Muscle of leg (tissue), 11 donors: ENCODE measurements around the gene FTCDNL1. TPM values are rescaled to one million over a fixed set of nuclear protein-coding genes. Genes with fewer than 3 reads are reported as not detected.

Source experiments
- DNase-seq: peaks from one replicate; pipeline ENCODE4 v3.0.0; 2013
- H3K27ac ChIP-seq: one replicate; pipeline ENCODE4 v1.5.1; 2013; ENCODE audit warnings: mild to moderate bottlenecking, low read length, control low read depth
- H3K27me3 ChIP-seq: one replicate; pipeline ENCODE4 v1.6.1; 2013; ENCODE audit warnings: low read length; ENCODE audit not compliant: control insufficient read depth, insufficient read depth
- H3K36me3 ChIP-seq: one replicate; pipeline ENCODE4 v1.6.1; 2013; ENCODE audit warnings: low read length; ENCODE audit not compliant: control insufficient read depth, insufficient read depth
- H3K4me1 ChIP-seq: one replicate; pipeline ENCODE4 v1.6.1; 2013; ENCODE audit warnings: low read length; ENCODE audit not compliant: control insufficient read depth, insufficient read depth
- H3K4me3 ChIP-seq: one replicate; pipeline ENCODE4 v1.5.1; 2013; ENCODE audit warnings: low read length, control low read depth
- H3K9me3 ChIP-seq: replicated peaks from 2 replicates; pipeline ENCODE4 v1.6.1; 2013; ENCODE audit warnings: low read depth, low read length; ENCODE audit not compliant: control insufficient read depth
- WGBS: methylation state at CpG from one replicate; pipeline ENCODE4 v1.1.5; 2013; ENCODE audit warnings: missing lambda C conversion rate; ENCODE audit not compliant: insufficient coverage; 5-methylcytosine and 5-hydroxymethylcytosine counted together
- polyA plus RNA-seq, 8 donors: library from polyadenylated mRNA; unstranded; fragments of 120-200 nt; gene quantifications; one replicate each; pipeline versions ENCODE4 v1.2.1 to v1.2.3, GENCODE V29; 2013; ENCODE audit warnings: inconsistent platforms in 1 of 8, low replicate concordance in 1 of 8; ENCODE audit not compliant: insufficient read length in 8 of 8, insufficient read depth in 1 of 8
- total RNA-seq: library from RNA; stranded (reverse); fragments of 120-200 nt; gene quantifications from one replicate; pipeline ENCODE4 v1.2.4, GENCODE V29; 2013

Gene FTCDNL1
- total and polyA plus RNA-seq, 9 donors, result 1.4 to 4.4 (median 1.9) TPM

DNA sequence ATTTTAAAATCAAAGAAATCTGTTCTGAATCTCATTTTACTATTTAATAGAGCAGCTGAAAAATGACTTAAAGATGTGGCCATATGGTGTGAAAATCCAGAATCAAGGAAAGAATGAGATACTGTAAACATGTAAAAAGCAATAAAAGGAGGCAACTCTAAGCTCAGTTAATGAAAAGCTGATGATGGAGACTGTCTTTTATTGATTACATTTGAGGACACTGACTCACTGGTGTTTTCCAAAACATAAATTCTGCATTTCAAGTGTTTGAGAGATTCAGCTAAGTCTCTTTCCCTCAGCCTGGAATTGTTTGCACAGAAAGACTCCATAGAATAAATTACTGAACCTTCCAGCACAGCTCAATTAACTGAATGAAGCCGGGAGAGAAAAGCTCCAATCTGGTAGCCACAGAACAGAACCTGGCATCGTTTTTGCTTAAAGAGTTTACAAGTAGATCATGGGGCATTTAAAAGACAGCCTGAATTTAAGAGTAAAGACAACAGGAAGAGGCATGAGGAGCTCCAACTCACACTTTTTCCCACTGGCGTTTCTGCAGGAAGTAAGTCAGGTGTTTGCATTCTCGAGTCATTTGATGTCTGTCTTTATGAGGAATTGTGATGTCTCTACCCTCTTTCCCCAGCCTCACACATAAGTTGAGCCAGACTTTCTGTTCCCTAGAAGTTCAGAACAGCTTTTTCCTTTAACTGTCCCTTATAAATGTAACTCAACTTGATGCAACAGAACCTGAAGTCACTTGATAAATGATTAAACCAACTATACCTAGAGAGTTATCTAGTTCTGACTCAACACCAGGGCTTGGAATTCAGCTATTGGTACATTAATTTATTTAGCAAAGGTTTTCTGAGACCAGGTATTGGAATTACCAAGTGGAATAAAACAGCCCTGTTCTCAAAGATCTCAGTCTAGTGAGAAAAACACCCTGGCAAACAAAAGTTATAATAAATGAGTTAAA lies 53.3 kb downstream of the FTCDNL1 start:
- WGBS, result 20% methylated on average over 1 of the region's 4 CpGs
- no peaks in the 10 kb centered on the region for H3K36me3 ChIP-seq
- no peak for DNase-seq
- H3K4me1 ChIP-seq, result peaks cover 14% of the 10 kb centered on the region
- no peaks in the 10 kb centered on the region for H3K9me3 ChIP-seq
- H3K4me3 ChIP-seq, result no peak overlapping the region
- no peak overlapping the region for H3K27ac ChIP-seq
- no peaks in the 10 kb centered on the region for H3K27me3 ChIP-seq

DNA sequence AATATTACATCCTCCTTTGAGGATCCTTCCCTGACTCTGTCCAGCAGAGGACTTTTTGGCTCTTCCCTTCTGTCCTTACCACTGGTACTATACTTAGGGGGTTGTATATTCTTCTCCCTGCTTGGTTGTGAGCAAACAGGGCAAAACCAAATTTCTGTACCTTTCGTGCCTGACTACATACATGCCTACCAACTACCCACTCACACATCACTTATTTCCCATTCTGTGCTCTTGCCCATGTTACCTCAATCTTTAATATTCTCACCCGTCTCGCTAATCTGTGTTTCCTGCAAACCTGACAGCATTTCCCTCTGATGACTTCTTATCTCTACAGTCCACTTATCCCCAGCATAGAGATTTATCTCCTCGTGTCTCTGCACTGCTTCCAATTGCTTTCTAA lies 58.6 kb downstream of the FTCDNL1 start:
- Histone ChIP-seq H3K27ac (no peak overlapping the region), H3K9me3 (no peaks in the 10 kb centered on the region), H3K36me3 (no peaks in the 10 kb centered on the region), H3K27me3 (no peaks in the 10 kb centered on the region), H3K4me1 (no peaks in the 10 kb centered on the region), H3K4me3 (no peak overlapping the region)
- no peak for DNase-seq
- WGBS, result 69% methylated on average over 4 of the region's 4 CpGs

DNA sequence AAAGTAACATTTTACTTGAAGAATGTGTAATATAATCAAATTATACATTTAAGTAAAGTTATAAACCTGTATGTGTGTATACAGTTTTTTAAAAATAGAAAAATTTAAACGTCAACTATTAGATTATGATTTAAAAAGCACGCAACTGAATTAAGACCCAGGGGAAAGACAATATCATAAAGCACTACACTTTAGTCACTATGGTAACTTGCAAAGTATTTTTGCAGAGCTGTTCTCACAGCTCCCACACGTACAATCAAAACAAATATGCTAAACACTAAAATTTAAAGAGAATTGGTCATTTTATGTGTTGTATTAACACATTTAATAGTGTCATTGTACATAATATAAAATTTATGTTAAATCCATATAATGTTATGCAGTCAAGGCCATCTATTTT lies 59.7 kb downstream of the FTCDNL1 start:
- H3K9me3 ChIP-seq, result no peaks in the 10 kb centered on the region
- peak; percentile 87 for DNase-seq
- H3K36me3 ChIP-seq, result no peaks in the 10 kb centered on the region
- no peaks in the 10 kb centered on the region for H3K27me3 ChIP-seq
- no peaks in the 10 kb centered on the region for H3K4me1 ChIP-seq
- no CpG with 5 or more reads among the region's 3 CpGs for WGBS
- H3K27ac ChIP-seq, result no peak overlapping the region
- H3K4me3 ChIP-seq, result no peak overlapping the region

DNA sequence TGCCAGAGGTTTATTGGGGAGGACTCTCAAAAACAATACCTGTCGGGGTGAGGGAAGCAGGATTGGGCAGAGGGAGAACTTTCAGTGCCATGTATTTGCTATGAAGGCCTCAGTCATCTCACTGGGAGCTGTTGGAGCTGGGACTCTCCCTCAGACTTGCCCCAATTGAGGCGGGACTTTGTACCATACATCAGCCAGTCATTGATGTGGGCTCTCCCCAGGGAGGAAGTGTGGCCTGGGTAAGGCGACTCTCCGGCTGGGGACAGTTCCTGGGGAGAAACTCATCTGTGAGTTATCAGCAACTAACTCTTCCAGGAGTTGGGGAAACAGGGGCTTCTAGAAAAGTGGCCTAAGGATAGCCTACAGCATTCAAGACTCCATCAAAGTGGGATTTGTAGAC lies 66.5 kb downstream of the FTCDNL1 start:
- no peaks in the 10 kb centered on the region for H3K9me3 ChIP-seq
- H3K4me1 ChIP-seq, result no peaks in the 10 kb centered on the region
- no peaks in the 10 kb centered on the region for H3K36me3 ChIP-seq
- no peak for DNase-seq
- H3K27ac ChIP-seq, result no peak overlapping the region
- H3K4me3 ChIP-seq, result no peak overlapping the region
- WGBS, result 100% methylated on average over 1 of the region's 4 CpGs
- H3K27me3 ChIP-seq, result no peaks in the 10 kb centered on the region

DNA sequence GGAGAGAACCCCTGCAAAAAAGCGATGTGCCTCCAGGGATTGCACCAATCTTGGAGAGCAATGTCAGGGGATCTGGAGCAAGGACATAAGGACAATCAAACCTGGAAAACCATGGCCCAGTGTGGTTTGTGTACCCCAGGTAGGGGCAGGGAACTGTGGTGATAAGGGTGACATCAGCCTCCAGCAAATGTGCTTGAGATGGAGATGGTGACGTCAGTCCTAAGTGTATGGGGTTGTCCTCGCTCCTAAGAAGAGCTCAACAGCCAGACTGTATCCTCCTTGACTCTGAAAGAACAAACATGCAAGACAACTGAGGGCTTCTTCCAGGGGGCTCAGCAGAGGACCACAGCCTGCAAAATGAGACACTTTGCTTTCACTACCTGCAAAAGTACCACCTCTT lies 71.4 kb downstream of the FTCDNL1 start:
- H3K36me3 ChIP-seq, result no peaks in the 10 kb centered on the region
- H3K4me1 ChIP-seq, result no peaks in the 10 kb centered on the region
- DNase-seq, result no peak
- no peak overlapping the region for H3K4me3 ChIP-seq
- no peak overlapping the region for H3K27ac ChIP-seq
- no peaks in the 10 kb centered on the region for H3K27me3 ChIP-seq
- H3K9me3 ChIP-seq, result no peaks in the 10 kb centered on the region
- WGBS, result 100% methylated on average over 1 of the region's 3 CpGs

DNA sequence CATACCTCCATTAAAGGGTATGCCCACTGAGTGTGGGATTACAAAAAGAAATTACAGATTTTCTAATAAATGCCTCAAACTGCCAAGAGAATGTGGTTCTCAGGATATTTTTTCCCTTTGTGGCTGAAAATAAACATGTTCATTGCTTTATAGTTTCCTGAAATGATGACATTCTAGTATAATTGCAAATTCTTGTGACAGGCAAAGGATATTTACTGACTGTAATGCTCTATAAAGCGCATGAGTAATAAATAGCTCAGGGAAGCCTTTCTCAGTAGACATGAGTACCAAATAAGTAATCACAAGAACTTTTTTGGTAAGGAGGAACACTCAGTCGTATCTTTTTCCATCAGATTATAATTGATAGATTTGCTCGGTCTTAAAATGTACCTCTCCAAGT lies 72.3 kb downstream of the FTCDNL1 start:
- Histone ChIP-seq H3K4me1 (no peaks in the 10 kb centered on the region), H3K4me3 (no peak overlapping the region), H3K36me3 (no peaks in the 10 kb centered on the region), H3K27me3 (no peaks in the 10 kb centered on the region), H3K9me3 (no peaks in the 10 kb centered on the region), H3K27ac (no peak overlapping the region)
- WGBS, result no CpG with 5 or more reads among the region's 3 CpGs
- DNase-seq, result no peak

DNA sequence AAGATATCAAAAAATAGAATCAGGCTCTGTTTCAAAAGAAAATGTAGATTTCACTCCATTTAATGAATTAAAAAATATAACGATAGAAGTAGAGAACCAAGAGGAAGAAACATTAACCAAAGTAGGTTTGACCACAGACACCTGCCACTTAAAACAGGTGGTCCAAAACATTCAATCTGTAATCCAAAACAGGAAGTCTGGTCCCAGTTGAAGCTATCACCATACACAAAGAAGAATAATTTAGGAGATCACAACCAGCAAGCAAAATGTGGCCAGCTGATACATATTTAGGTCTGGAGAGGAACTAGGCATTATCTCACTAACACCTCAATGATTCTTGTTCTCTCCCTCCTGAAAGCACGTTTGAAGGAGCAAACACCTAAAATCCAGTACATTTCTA lies 73.1 kb downstream of the FTCDNL1 start:
- DNase-seq, result no peak
- Histone ChIP-seq H3K4me1 (no peaks in the 10 kb centered on the region), H3K27ac (no peak overlapping the region), H3K27me3 (no peaks in the 10 kb centered on the region), H3K36me3 (no peaks in the 10 kb centered on the region), H3K4me3 (no peak overlapping the region), H3K9me3 (no peaks in the 10 kb centered on the region)
- WGBS, result no CpG with 5 or more reads among the region's 2 CpGs

DNA sequence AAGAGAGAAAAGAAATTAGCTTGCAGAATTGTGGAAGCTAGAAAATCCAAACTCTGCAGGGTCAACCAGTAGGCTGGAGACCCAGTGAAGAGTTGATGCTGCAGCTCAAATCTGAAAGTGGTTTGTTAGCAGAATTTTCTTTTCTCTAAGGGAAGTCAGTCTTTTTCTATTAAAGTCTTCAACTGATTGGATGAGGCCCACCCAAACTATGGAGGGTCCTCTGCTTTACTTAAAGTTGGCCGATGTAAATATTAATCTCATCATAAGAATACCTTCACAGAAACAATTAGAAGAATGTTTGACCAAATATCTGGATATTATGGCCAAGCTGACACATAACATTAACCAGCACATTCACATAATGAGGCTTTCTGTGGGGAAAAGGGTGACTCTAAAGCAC lies 73.7 kb downstream of the FTCDNL1 start:
- H3K36me3 ChIP-seq, result no peaks in the 10 kb centered on the region
- DNase-seq, result no peak
- H3K27ac ChIP-seq, result no peak overlapping the region
- H3K4me3 ChIP-seq, result no peak overlapping the region
- H3K27me3 ChIP-seq, result no peaks in the 10 kb centered on the region
- WGBS, result no CpG with 5 or more reads among the region's 1 CpG
- no peaks in the 10 kb centered on the region for H3K9me3 ChIP-seq
- H3K4me1 ChIP-seq, result no peaks in the 10 kb centered on the region

DNA sequence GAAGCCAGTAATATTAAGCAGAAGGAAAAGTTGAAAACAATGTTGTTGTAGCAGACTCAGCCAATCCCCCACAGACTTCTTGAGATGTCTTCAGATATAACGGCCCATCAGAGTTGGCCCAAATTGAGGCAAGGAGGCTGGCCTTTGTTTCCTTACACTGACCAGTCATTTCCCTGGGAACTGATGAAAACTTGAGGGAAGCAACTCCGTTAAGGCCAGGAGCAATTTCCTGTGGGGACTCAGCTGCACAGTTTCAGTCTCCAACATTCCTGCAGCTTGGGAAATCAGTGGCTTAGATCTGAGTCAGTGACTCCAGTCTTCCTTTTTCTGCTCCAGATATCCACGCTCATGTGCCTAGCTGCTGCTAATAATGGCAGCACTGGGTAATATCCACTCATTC lies 75.7 kb downstream of the FTCDNL1 start:
- Histone ChIP-seq H3K27ac (peak overlapping the region; percentile 15), H3K4me1 (no peaks in the 10 kb centered on the region), H3K9me3 (no peaks in the 10 kb centered on the region), H3K27me3 (no peaks in the 10 kb centered on the region), H3K4me3 (no peak overlapping the region), H3K36me3 (no peaks in the 10 kb centered on the region)
- peak; percentile 88 for DNase-seq
- 25% methylated on average over 2 of the region's 3 CpGs for WGBS

DNA sequence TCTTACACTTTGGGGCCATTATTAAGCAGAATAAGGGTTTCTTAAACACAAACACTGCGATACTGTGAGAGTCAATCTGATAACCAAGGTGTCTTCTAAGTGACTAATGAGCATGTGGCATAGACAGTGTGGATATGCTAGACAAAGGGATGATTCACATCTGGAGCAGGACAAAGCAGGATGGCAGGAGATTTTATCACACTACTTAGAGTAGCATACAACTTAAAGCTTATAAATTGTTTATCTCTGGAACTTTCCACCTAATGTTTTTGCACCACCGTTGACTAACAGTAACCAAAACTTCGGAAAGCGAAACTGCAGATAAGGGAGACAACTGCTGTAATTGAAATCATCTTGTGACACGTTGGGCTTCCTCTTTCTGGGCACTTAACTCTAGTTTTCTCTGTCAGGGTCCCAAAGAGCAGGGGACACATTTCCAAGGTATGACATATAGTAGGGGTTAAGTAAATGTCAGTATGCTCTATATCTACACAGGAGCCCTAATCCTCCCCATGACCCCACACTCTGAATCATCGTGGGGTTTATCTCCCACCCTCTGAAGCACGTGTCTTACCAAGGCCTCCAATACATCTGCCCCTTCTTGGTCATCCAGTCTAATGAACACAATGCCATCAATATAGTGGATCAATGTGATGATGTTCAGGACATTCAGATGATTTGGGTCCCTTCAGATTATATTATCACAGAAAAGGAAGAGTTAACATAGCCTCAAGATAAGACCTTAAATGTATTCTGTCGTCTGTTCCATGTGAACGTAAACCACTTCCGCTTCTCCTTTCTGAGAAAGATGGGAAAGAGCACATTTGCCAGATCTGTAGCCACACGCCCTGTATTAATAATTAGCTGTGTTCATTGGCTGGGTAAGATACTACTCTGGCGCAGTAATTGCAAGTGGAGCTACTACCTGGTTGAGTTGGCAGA lies 78.7 kb downstream of the FTCDNL1 start:
- H3K27ac ChIP-seq, result no peak overlapping the region
- no peaks in the 10 kb centered on the region for H3K4me1 ChIP-seq
- H3K36me3 ChIP-seq, result no peaks in the 10 kb centered on the region
- WGBS, result 82% methylated on average over 8 of the region's 12 CpGs
- no peaks in the 10 kb centered on the region for H3K27me3 ChIP-seq
- H3K9me3 ChIP-seq, result no peaks in the 10 kb centered on the region
- no peak overlapping the region for H3K4me3 ChIP-seq
- no peak for DNase-seq
